Nephron progenitor cell (in vitro differentiated cells): ENCODE measurements around the gene ABAT.
A peak's percentile ranks its signal among the peaks of the same experiment; 100 is the strongest.

ENCODE experiments used
- DNase-seq: peaks from one replicate; pipeline ENCODE4 v3.0.0; 2021
- H3K27ac Mint-ChIP-seq: 2 replicates; pipeline ENCODE4 v1.8.0; 2021; ENCODE audit warnings: mild to moderate bottlenecking, moderate library complexity, mixed read lengths
- H3K27me3 Mint-ChIP-seq: 2 replicates; pipeline ENCODE4 v1.8.0; 2021; ENCODE audit warnings: mild to moderate bottlenecking, low read depth, mixed read lengths; ENCODE audit not compliant: poor library complexity
- H3K36me3 Mint-ChIP-seq: 2 replicates; pipeline ENCODE4 v1.8.0; 2021; ENCODE audit warnings: low read depth, mixed read lengths
- H3K4me1 Mint-ChIP-seq: 2 replicates; pipeline ENCODE4 v1.8.0; 2021; ENCODE audit warnings: mixed read lengths
- H3K4me3 Mint-ChIP-seq: 2 replicates; pipeline ENCODE4 v1.8.0; 2021; ENCODE audit warnings: mild to moderate bottlenecking, moderate library complexity, mixed read lengths
- H3K9me3 Mint-ChIP-seq: 2 replicates; pipeline ENCODE4 v1.8.0; 2021; ENCODE audit warnings: mild to moderate bottlenecking, moderate library complexity, mixed read lengths
- TF ChIP-seq, protein P1 (sequence below): fragments of 200-600 bp; sonication (generic); IDR thresholded peaks from 2 replicates; pipeline ENCODE4 v1.5.0; 2021; ENCODE audit warnings: antibody characterized with exemption

The ABAT gene

DNA sequence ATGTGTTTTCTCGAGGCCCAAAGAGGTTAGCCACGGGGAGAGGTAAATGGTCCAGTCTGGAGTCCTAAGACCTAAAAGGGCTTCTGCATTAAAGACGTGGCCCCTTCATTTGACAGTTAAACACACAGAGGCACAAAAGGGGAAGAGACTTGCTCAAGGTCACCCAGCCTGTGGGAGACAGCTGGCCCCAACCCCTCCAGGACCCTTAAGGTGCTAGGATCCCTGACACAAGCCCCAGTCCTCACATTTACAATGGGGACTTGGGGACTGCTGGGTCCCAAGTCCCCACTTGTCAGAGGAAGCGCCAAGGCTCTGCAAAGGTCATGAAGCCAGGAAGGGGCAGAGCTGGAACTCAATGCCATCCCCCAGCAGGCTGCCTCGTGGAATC is 1.7 kb downstream of the ABAT start:
- H3K36me3 Mint-ChIP-seq: peaks cover 14% of the 10 kb centered on the region
- H3K27me3 Mint-ChIP-seq: peaks cover 48% of the 10 kb centered on the region
- peaks cover 33% of the 10 kb centered on the region for H3K4me1 Mint-ChIP-seq
- H3K9me3 Mint-ChIP-seq: peaks cover 18% of the 10 kb centered on the region
- H3K4me3 Mint-ChIP-seq: peak overlapping the region; percentile 90
- TF ChIP-seq, protein P1, sequence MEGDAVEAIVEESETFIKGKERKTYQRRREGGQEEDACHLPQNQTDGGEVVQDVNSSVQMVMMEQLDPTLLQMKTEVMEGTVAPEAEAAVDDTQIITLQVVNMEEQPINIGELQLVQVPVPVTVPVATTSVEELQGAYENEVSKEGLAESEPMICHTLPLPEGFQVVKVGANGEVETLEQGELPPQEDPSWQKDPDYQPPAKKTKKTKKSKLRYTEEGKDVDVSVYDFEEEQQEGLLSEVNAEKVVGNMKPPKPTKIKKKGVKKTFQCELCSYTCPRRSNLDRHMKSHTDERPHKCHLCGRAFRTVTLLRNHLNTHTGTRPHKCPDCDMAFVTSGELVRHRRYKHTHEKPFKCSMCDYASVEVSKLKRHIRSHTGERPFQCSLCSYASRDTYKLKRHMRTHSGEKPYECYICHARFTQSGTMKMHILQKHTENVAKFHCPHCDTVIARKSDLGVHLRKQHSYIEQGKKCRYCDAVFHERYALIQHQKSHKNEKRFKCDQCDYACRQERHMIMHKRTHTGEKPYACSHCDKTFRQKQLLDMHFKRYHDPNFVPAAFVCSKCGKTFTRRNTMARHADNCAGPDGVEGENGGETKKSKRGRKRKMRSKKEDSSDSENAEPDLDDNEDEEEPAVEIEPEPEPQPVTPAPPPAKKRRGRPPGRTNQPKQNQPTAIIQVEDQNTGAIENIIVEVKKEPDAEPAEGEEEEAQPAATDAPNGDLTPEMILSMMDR: no peak
- no peak overlapping the region for H3K27ac Mint-ChIP-seq
- DNase-seq: no peak

DNA sequence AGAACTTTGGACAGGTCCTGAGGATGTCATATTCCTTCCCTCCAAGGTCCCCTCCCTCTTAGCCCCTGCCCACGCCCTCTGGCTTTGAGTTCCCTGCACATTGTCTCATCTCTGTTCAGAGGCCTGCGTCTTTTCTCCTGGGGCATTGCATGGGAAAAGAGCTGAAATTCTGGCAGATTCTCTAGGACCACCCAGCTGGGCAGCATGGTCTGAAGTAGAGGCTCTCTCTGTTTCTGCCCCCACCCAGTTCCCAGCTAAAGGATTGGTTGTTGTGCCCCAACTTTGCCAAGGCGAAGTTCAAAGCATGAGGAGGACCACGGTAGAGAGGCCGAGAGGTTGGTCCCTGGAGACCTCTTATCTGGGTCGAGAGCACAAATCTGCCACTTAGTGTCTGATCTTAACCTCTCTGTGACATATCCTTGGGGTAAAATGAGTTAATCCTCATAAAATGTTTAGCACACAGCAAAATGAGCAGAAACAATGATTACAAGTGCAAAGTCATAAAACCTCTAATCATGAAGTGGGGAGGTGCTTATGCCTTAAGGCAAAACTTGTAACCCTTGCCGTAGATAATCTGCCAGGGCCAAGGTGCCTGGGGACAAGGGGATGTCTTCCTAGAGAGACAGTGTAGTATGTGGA is 2.4 kb downstream of the ABAT start:
- Mint-ChIP-seq H3K4me3 (no peak overlapping the region), H3K27ac (no peak overlapping the region)

DNA sequence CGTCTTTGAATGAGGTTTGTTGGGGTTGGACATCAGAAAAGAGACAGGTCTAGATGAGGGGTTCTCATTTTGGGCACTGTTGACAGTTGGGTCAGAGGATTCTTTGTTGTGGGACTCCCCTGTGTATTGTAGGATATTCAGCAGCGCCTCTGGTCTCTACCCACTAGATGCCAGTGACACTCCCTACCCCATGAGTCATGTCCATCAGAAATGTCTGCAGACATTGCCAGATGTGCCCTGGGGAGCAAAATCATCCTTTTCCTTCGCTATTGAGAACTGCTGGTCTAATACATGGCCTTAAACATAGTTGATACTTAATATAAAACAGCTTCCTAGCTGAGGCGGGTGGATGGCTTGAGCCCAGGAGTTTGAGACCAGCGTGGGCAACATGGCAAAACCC is 3.1 kb downstream of the ABAT start:
- peaks cover 55% of the 10 kb centered on the region for H3K27me3 Mint-ChIP-seq
- H3K4me3 Mint-ChIP-seq: no peak overlapping the region
- peaks cover 14% of the 10 kb centered on the region for H3K36me3 Mint-ChIP-seq

More for the DNA sequence above, 2.4 kb downstream of the ABAT start:
- Mint-ChIP-seq H3K9me3 (peaks cover 18% of the 10 kb centered on the region), H3K27me3 (peaks cover 55% of the 10 kb centered on the region), H3K36me3 (peaks cover 14% of the 10 kb centered on the region), H3K4me1 (peaks cover 33% of the 10 kb centered on the region)
- DNase-seq: no peak
- TF ChIP-seq, protein P1: no peak

DNA sequence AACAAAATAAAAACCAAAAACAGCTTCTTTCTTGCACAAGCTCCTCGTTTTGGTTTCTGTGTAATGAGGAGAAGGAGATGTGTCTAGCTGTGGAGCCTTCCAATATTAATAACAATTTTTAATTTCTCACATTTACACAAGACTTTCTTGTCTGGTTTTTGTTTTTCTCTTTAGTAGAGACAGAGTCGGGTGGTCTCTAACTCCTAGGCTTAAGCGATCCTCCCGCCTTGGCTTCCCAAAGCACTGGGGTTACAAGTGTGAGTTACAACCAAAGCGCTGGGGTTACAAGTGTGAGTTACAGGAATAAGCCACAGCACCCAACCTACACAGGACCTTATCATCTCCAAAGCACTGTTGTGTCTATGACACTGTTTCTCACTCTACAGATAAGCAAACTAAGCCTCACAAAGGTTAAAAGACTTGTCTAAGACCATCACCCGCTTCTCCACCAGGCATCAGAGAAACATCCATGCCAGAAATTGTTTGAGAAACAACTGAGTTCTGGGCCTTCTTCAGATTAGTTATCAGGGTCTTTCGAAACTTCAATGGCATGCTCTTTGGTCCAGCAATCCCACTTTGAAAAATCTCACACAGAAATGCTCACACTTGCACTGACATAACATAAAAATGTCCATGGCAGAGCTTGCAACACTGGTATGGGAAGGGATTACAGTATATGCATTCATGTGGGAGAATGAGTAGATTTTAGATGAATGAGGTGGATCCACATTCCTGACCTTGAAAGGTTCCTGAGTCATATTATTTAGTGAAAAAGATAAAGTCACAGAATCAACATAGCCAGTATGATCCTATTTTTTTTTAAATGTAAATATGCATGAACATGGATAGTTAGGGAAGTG is 3.9 kb downstream of the ABAT start:
- Mint-ChIP-seq H3K36me3 (peaks cover 14% of the 10 kb centered on the region), H3K27ac (no peak overlapping the region), H3K27me3 (peaks cover 53% of the 10 kb centered on the region), H3K4me3 (no peak overlapping the region), H3K9me3 (peaks cover 18% of the 10 kb centered on the region), H3K4me1 (peaks cover 29% of the 10 kb centered on the region)
- DNase-seq: no peak
- TF ChIP-seq, protein P1: no peak

More for the DNA sequence above, 3.1 kb downstream of the ABAT start:
- Mint-ChIP-seq H3K4me1 (peaks cover 33% of the 10 kb centered on the region), H3K27ac (no peak overlapping the region), H3K9me3 (peaks cover 18% of the 10 kb centered on the region)
- DNase-seq: no peak
- TF ChIP-seq, protein P1: no peak

DNA sequence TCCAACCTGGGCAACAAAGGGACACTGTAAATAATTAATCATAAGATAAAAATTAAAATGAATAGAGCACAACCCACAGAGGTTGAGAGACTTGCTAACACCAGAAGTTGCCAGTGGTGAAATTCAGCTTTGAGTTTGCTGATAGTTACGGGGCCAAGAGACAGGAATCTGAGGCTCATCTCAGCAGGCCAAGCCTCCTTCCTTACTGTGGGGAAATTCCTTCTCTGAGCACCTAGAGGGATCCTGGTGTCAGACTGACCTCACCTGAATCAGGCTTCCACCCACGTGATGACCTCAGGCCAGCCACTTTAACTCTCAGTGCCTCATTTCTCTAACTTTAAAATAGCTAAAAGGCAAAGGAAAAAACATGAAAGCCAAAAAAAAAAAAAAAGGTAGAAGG is 4.7 kb downstream of the ABAT start:
- no peak for DNase-seq
- Mint-ChIP-seq H3K9me3 (peaks cover 18% of the 10 kb centered on the region), H3K27me3 (peaks cover 51% of the 10 kb centered on the region), H3K4me1 (peaks cover 30% of the 10 kb centered on the region), H3K27ac (no peak overlapping the region), H3K4me3 (no peak overlapping the region), H3K36me3 (peaks cover 20% of the 10 kb centered on the region)
- TF ChIP-seq, protein P1: no peak
